Measurements from ENCODE around the gene KRTAP6-3.

Gene KRTAP6-3

GRCh38 chr21:30592140-30592539 is at the start of gene KRTAP6-3:
Gene KRTAP6-3 (plus strand): TSS chr21:30592440. CDS start chr21:30592446, 6 bp downstream.
- no peak for DNase-seq (ENCODE audit: low spot score)

GRCh38 chr21:30552782-30553181 is 39.5 kb upstream of the KRTAP6-3 start:
- DNase-seq (ENCODE audit: low spot score), result no peak

- DNase-seq (ENCODE audit: low spot score), result no peak
These were observed 37.1 kb upstream of the KRTAP6-3 start for GRCh38 chr21:30555095-30555494.

- DNase-seq (ENCODE audit: low spot score), result no peak
These were observed 30.9 kb upstream of the KRTAP6-3 start, which contains the start of gene KRTAP19-7 for GRCh38 chr21:30561264-30561895. Gene KRTAP19-7 (minus strand): TSS chr21:30561314. CDS start chr21:30561289, 25 bp downstream.

GRCh38 chr21:30561957-30562356 is 30.3 kb upstream of the KRTAP6-3 start:
- no peak for DNase-seq (ENCODE audit: low spot score)

- DNase-seq (ENCODE audit: low spot score), result no peak
These were observed 29.2 kb upstream of the KRTAP6-3 start for GRCh38 chr21:30563072-30563471.

- no peak for DNase-seq (ENCODE audit: low spot score)
These were observed 28.6 kb upstream of the KRTAP6-3 start for GRCh38 chr21:30563630-30564029.

GRCh38 chr21:30567617-30568016 is 24.6 kb upstream of the KRTAP6-3 start:
- no peak for DNase-seq (ENCODE audit: low spot score)

- DNase-seq (ENCODE audit: low spot score), result no peak
These were observed 14.5 kb upstream of the KRTAP6-3 start for GRCh38 chr21:30577766-30578165.

- DNase-seq (ENCODE audit: low spot score), result no peak
These were observed 12.9 kb upstream of the KRTAP6-3 start for GRCh38 chr21:30579346-30579745.

GRCh38 chr21:30580132-30580531 is 12.1 kb upstream of the KRTAP6-3 start:
- no peak for DNase-seq (ENCODE audit: low spot score)

- no peak for DNase-seq (ENCODE audit: low spot score)
These were observed 9.4 kb upstream of the KRTAP6-3 start for GRCh38 chr21:30582870-30583269.

GRCh38 chr21:30590297-30590696 is 1.9 kb upstream of the KRTAP6-3 start, which contains the start of gene KRTAP22-2:
Gene KRTAP22-2 (minus strand): TSS chr21:30590397.
- DNase-seq (ENCODE audit: low spot score), result no peak

GRCh38 chr21:30598802-30599201 is 6.6 kb downstream of the KRTAP6-3 start, which contains the start of gene KRTAP6-2:
Gene KRTAP6-2 (minus strand): TSS chr21:30598902. CDS start chr21:30598874, 28 bp downstream.
- DNase-seq (ENCODE audit: low spot score), result no peak

- no peak for DNase-seq (ENCODE audit: low spot score)
These were observed 8.5 kb downstream of the KRTAP6-3 start, which contains the start of gene KRTAP22-1 for GRCh38 chr21:30600787-30601186. Gene KRTAP22-1 (plus strand): TSS chr21:30601087.

GRCh38 chr21:30605968-30606367 is 13.7 kb downstream of the KRTAP6-3 start:
- no peak for DNase-seq (ENCODE audit: low spot score)

- no peak for DNase-seq (ENCODE audit: low spot score)
These were observed 19.9 kb downstream of the KRTAP6-3 start for GRCh38 chr21:30612132-30612531.

GRCh38 chr21:30613836-30614235 is 21.6 kb downstream of the KRTAP6-3 start, which contains the start of gene KRTAP6-1:
Gene KRTAP6-1 (minus strand): TSS chr21:30613930. CDS start chr21:30613904, 26 bp downstream.
- DNase-seq (ENCODE audit: low spot score), result no peak

- DNase-seq (ENCODE audit: low spot score), result no peak
These were observed 23.0 kb downstream of the KRTAP6-3 start for GRCh38 chr21:30615199-30615598.

GRCh38 chr21:30616125-30616524 is 23.9 kb downstream of the KRTAP6-3 start, which contains the start of gene KRTAP20-1:
Gene KRTAP20-1 (plus strand): TSS chr21:30616425. CDS start chr21:30616455, 30 bp downstream.
- no peak for DNase-seq (ENCODE audit: low spot score)

GRCh38 chr21:30620080-30620479 is 27.8 kb downstream of the KRTAP6-3 start:
- DNase-seq (ENCODE audit: low spot score), result no peak

GRCh38 chr21:30620522-30620921 is 28.3 kb downstream of the KRTAP6-3 start, which contains the start of gene KRTAP20-4:
Gene KRTAP20-4 (plus strand): TSS chr21:30620627.
- DNase-seq (ENCODE audit: low spot score), result no peak

- DNase-seq (ENCODE audit: low spot score), result no peak
These were observed 31.1 kb downstream of the KRTAP6-3 start for GRCh38 chr21:30623362-30623761.

Data from ecto neural progenitor cell (in vitro differentiated cells).